GM12872 (cell line): Measurements from ENCODE around the gene CERCAM.
A peak's percentile ranks its signal among the peaks of the same experiment; 100 is the strongest.

Experiments
- TF ChIP-seq, protein P1 (sequence below): IDR thresholded peaks from 3 replicates; pipeline ENCODE4 v1.5.1; 2011; ENCODE audit warnings: low read depth, mild to moderate bottlenecking, low read length, moderate library complexity; ENCODE audit not compliant: insufficient read depth

Gene CERCAM

DNA sequence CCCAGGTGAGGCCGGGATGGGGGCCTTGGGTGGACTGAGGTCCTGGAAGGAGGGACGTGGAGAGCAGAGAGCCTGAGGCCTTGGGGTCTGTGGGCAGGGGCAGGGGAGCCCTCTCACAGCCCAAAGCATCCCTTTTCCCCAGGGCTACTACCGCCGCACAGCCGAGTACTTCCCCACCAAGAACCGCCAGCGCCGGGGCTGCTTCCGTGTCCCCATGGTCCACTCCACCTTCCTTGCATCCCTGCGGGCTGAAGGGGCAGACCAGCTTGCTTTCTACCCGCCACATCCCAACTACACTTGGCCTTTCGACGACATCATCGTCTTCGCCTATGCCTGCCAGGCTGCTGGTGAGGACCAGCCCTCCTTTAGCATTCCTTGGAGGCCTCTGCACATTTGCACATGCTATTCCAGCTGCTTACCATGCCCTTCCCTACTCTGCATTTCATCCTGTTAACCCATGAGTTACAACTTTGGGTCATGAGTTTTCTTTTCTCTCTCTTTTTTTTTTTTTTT lies 3.7 kb downstream of the CERCAM start:
- TF ChIP-seq, protein P1, sequence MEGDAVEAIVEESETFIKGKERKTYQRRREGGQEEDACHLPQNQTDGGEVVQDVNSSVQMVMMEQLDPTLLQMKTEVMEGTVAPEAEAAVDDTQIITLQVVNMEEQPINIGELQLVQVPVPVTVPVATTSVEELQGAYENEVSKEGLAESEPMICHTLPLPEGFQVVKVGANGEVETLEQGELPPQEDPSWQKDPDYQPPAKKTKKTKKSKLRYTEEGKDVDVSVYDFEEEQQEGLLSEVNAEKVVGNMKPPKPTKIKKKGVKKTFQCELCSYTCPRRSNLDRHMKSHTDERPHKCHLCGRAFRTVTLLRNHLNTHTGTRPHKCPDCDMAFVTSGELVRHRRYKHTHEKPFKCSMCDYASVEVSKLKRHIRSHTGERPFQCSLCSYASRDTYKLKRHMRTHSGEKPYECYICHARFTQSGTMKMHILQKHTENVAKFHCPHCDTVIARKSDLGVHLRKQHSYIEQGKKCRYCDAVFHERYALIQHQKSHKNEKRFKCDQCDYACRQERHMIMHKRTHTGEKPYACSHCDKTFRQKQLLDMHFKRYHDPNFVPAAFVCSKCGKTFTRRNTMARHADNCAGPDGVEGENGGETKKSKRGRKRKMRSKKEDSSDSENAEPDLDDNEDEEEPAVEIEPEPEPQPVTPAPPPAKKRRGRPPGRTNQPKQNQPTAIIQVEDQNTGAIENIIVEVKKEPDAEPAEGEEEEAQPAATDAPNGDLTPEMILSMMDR: no peak

DNA sequence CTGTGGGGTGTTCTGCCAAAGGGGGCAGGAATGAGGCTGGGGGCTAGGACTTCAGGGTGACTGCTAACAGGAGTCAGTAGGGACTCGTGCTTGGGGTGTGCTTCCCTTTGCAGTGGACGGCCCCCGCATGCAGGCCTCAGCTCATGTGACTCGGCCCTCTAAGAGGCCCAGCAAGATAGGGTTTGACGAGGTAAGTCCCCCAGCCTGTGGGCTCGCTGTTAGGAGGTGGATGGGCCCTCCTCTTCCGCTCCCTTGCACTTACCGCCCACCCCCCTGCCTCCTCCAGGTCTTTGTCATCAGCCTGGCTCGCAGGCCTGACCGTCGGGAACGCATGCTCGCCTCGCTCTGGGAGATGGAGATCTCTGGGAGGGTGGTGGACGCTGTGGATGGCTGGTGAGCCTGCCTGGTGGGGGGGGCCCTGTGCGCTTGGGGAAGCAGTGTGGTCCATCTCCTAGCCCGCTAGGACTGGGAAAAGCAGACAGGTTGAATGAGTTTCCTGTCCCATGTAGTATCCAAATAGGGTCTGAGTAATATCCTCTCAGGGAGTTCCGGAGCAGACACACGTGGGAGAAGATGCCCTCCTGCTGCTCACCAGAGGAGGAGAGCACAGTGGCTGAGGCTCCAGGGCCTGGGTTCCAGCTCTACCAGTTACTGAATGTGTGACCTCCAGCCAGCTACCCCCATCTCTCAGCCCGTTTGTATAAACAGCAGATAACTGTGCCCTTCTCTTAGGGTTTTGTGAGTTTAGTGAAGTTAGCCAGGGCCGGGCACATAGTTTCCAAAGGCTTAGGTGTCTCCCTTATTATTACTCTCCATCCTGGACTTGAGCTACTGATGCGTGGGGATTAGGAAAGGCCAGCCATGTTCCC lies 8.2 kb downstream of the CERCAM start:
- TF ChIP-seq, protein P1: no peak

DNA sequence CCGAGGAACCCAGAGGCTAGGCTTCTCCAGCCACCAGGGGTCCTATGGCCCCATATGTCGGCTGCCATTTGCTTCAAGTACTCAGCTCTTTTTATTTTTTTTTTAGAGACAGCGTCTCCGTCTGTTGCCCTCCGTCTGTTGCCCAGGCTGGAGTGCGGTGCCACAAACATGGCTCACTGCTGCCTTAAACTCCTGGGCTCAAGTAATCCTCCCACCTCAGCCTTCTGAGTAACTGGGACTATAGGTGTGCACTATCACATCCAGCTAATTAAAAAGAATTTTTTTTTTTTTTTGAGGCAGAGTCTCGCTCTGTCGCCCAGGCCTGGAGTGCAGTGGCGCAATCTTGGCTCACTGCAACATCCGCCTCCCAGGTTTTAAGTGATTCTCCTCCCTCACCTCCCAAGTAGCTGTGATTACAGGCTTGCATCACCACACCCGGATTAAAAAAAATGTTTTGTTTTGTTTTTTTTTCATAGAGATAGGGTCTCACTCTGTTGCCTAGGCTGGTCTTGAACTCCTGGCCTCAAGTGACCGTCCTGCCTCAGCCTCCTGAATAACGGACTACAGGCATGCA lies 8.9 kb downstream of the CERCAM start:
- TF ChIP-seq, protein P1: no peak

DNA sequence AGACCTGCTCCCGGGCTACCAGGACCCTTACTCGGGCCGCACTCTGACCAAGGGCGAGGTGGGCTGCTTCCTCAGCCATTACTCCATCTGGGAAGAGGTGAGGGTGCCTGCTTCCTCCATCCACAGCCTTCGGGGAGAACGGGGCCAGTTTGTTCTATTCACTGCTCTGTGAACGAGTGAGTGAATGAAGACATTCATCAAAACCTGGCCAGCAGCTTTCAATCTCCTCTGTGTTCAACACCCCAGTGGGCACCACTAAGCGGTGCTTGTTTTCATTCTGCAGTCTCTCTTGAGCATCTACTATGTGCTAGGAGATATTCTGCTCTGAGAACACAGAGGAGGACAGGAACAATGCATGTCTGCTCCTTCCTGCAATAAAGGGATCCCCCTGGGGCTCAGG lies 10.6 kb downstream of the CERCAM start:
- TF ChIP-seq, protein P1: no peak

DNA sequence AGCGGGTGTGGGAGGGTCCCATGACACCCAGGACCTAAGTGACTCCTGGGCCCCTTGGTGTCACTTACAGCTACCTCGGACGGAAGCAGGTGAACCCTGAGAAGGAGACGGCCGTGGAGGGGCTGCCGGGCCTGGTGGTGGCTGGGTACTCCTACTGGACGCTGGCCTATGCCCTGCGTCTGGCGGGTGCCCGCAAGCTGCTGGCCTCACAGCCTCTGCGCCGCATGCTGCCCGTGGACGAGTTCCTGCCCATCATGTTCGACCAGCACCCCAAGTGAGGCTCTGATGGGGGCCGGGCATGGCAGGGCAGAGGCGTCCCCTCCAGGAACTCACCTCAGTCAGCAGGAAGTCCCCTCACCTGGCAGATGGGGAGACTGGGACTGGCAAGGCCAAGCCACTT lies 13.7 kb downstream of the CERCAM start:
- TF ChIP-seq, protein P1: no peak

DNA sequence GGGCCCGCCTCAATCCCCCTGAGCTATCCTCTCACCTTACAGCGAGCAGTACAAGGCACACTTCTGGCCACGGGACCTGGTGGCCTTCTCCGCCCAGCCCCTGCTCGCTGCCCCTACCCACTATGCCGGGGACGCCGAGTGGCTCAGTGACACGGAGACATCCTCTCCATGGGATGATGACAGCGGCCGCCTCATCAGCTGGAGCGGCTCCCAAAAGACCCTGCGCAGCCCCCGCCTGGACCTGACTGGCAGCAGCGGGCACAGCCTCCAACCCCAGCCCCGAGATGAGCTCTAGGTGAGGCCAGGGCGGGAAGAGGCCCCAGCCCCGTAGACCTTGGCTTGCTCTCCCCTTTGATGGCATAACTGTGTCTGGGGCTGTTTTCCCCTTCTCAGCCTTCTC lies 15.0 kb downstream of the CERCAM start:
- TF ChIP-seq, protein P1: no peak

DNA sequence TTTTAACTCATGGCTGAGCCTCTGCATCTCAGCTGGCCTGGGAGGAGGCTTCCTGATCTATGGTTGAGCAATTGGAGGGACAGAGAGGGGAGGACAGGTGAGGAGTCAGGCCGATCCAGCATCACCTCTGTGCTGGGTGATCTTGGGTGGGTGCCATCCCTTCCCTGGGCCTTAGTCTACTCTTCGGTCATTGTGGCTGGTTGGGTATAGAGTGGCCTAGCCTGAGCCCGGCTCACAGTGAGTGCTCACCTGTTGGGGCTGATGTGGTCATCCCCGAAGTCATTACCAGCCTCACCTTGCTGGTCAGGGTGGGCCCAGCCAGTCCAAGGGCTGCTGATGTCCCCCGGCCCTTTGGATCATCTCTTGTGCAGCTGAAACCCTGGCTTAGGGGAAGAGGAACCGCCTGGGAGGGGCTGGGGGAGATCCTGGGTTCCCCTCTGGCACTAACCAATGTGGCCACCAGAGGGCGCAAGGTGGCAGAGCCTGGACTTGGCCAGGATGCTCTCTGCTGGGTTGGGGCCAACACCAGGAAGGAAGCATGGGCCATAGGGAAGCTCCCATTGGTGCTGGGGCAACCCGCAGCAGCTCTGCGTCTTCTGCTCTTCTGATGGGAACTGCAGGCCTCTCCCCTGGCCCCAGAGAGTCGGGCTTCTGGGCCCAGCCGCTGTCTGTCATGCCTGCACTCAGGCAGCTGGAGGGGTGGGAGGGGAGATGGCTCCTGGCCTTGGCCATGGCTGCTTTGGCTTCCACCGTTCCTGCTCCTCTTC lies 17.9 kb downstream of the CERCAM start:
- TF ChIP-seq, protein P1: peak; percentile 99
